Effector memory CD4-positive, alpha-beta T cell (primary cell): ENCODE results near the gene RIMS4.

Experiments used
- DNase-seq, 3 donors: peaks; one replicate each; pipeline ENCODE4 v3.0.0-alpha.2; 2020
- H3K27ac ChIP-seq: 2 replicates; pipeline ENCODE4 v1.7.0; 2013; ENCODE audit warnings: mild to moderate bottlenecking, low read length, moderate library complexity; ENCODE audit not compliant: insufficient read depth, poor library complexity, severe bottlenecking
- H3K27me3 ChIP-seq: replicated peaks from 2 replicates; pipeline ENCODE4 v1.7.0; 2013; ENCODE audit warnings: mild to moderate bottlenecking, low read length; ENCODE audit not compliant: insufficient read depth, control insufficient read depth, poor library complexity, severe bottlenecking
- H3K36me3 ChIP-seq: 2 replicates; pipeline ENCODE4 v1.7.0; 2013; ENCODE audit warnings: mild to moderate bottlenecking, low read length, moderate library complexity; ENCODE audit not compliant: control insufficient read depth, insufficient read depth
- H3K4me1 ChIP-seq: 2 replicates; pipeline ENCODE4 v1.7.0; 2013; ENCODE audit warnings: low read length, mild to moderate bottlenecking; ENCODE audit not compliant: control insufficient read depth, insufficient read depth, poor library complexity, severe bottlenecking
- H3K4me3 ChIP-seq: 2 replicates; pipeline ENCODE4 v1.7.0; 2013; ENCODE audit warnings: low read length, low read depth, mild to moderate bottlenecking; ENCODE audit not compliant: insufficient read depth, poor library complexity, severe bottlenecking
- H3K9me3 ChIP-seq: 2 replicates; pipeline ENCODE4 v1.7.0; 2013; ENCODE audit warnings: mild to moderate bottlenecking, low read length, moderate library complexity; ENCODE audit not compliant: control insufficient read depth
- total RNA-seq, 3 donors: gene quantifications; one replicate each; lab custom pipeline; 2026; lab: John Stamatoyannopoulos, UW

RIMS4 gene
- 0 reads per million in 3 donors for total RNA-seq

GRCh38 chr20:44810391-44811149 is at the start of gene RIMS4:
TSS of gene RIMS4 (minus strand) at chr20:44810546. CDS start at chr20:44810271, 275 bp downstream.
- Histone ChIP-seq H3K4me1 (no peaks in the 10 kb centered on the region), H3K4me3 (no peak within 1 kb of the TSS), H3K27ac (no peak within 1 kb of the TSS), H3K36me3 (no peaks in the 10 kb centered on the region), H3K9me3 (no peaks in the 10 kb centered on the region), H3K27me3 (peaks cover 22% of the 10 kb centered on the region)
- no peak for DNase-seq

- Histone ChIP-seq H3K4me3 (no peak overlapping the region), H3K27ac (no peak overlapping the region), H3K27me3 (no peaks in the 10 kb centered on the region), H3K36me3 (no peaks in the 10 kb centered on the region), H3K4me1 (no peaks in the 10 kb centered on the region), H3K9me3 (no peaks in the 10 kb centered on the region)
- DNase-seq = no peak
Measured at GRCh38 chr20:44858606-44859360, 48.4 kb upstream of the RIMS4 start.

- Histone ChIP-seq H3K27ac (no peak overlapping the region), H3K4me3 (no peak overlapping the region), H3K36me3 (no peaks in the 10 kb centered on the region), H3K4me1 (no peaks in the 10 kb centered on the region), H3K27me3 (no peaks in the 10 kb centered on the region), H3K9me3 (no peaks in the 10 kb centered on the region)
- no peak for DNase-seq
Measured at GRCh38 chr20:44856856-44857448, 46.6 kb upstream of the RIMS4 start.

GRCh38 chr20:44856442-44856841 is 46.1 kb upstream of the RIMS4 start:
- Histone ChIP-seq H3K9me3 (no peaks in the 10 kb centered on the region), H3K4me3 (no peak overlapping the region), H3K36me3 (no peaks in the 10 kb centered on the region), H3K4me1 (no peaks in the 10 kb centered on the region), H3K27ac (no peak overlapping the region), H3K27me3 (no peaks in the 10 kb centered on the region)
- no peak for DNase-seq

- H3K4me1 ChIP-seq = no peaks in the 10 kb centered on the region
- DNase-seq = no peak
- H3K27ac ChIP-seq = no peak overlapping the region
- H3K4me3 ChIP-seq = no peak overlapping the region
- H3K36me3 ChIP-seq = no peaks in the 10 kb centered on the region
- H3K27me3 ChIP-seq = no peaks in the 10 kb centered on the region
- H3K9me3 ChIP-seq = no peaks in the 10 kb centered on the region
Measured at GRCh38 chr20:44851545-44851944, 41.2 kb upstream of the RIMS4 start.

- H3K27me3 ChIP-seq = no peaks in the 10 kb centered on the region
- H3K4me1 ChIP-seq = no peaks in the 10 kb centered on the region
- no peak for DNase-seq
- no peaks in the 10 kb centered on the region for H3K9me3 ChIP-seq
- H3K4me3 ChIP-seq = no peak overlapping the region
- H3K36me3 ChIP-seq = no peaks in the 10 kb centered on the region
- no peak overlapping the region for H3K27ac ChIP-seq
Measured at GRCh38 chr20:44850837-44851236, 40.5 kb upstream of the RIMS4 start.

GRCh38 chr20:44850272-44850671 is 39.9 kb upstream of the RIMS4 start:
- no peaks in the 10 kb centered on the region for H3K9me3 ChIP-seq
- H3K27ac ChIP-seq = no peak overlapping the region
- no peak for DNase-seq

GRCh38 chr20:44849703-44850102 is 39.4 kb upstream of the RIMS4 start:
- no peaks in the 10 kb centered on the region for H3K36me3 ChIP-seq
- H3K4me3 ChIP-seq = no peak overlapping the region
- H3K27ac ChIP-seq = no peak overlapping the region

More at GRCh38 chr20:44850272-44850671, 39.9 kb upstream of the RIMS4 start:
- no peaks in the 10 kb centered on the region for H3K4me1 ChIP-seq
- H3K27me3 ChIP-seq = no peaks in the 10 kb centered on the region
- H3K4me3 ChIP-seq = no peak overlapping the region
- H3K36me3 ChIP-seq = no peaks in the 10 kb centered on the region

GRCh38 chr20:44848254-44849015 is 38.1 kb upstream of the RIMS4 start:
- Histone ChIP-seq H3K9me3 (no peaks in the 10 kb centered on the region), H3K27ac (no peak overlapping the region), H3K36me3 (no peaks in the 10 kb centered on the region), H3K4me3 (no peak overlapping the region), H3K4me1 (no peaks in the 10 kb centered on the region), H3K27me3 (peaks cover 3% of the 10 kb centered on the region)
- DNase-seq = no peak

More at GRCh38 chr20:44849703-44850102, 39.4 kb upstream of the RIMS4 start:
- Histone ChIP-seq H3K27me3 (no peaks in the 10 kb centered on the region), H3K9me3 (no peaks in the 10 kb centered on the region), H3K4me1 (no peaks in the 10 kb centered on the region)
- no peak for DNase-seq
